HG02623 (cell line): Measurements from ENCODE around the gene HSPBP1.
"Not testable (repeated sequence)": the region's sequence is repeated elsewhere in the genome, so short reads cannot be mapped to it uniquely, and the experiment has no call there.

Experiments used
- ATAC-seq: cut with Tn5 transposase; IDR thresholded peaks from one replicate; pipeline ENCODE4 v1.9.1; 2021; ENCODE audit warnings: moderate library complexity; ENCODE audit not compliant: unreplicated experiment

HSPBP1 gene, protein sequence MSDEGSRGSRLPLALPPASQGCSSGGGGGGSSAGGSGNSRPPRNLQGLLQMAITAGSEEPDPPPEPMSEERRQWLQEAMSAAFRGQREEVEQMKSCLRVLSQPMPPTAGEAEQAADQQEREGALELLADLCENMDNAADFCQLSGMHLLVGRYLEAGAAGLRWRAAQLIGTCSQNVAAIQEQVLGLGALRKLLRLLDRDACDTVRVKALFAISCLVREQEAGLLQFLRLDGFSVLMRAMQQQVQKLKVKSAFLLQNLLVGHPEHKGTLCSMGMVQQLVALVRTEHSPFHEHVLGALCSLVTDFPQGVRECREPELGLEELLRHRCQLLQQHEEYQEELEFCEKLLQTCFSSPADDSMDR

GRCh38 chr19:55279770-55280643, at the start of gene HSPBP1:
Gene HSPBP1, minus strand, starts transcription at chr19:55280110. Its CDS starts 502 bp downstream, at chr19:55279608.
- ATAC-seq, result peak; percentile 69

GRCh38 chr19:55328774-55329318, 48.9 kb upstream of the HSPBP1 start:
- ATAC-seq, result not testable (repeated sequence)

DNA sequence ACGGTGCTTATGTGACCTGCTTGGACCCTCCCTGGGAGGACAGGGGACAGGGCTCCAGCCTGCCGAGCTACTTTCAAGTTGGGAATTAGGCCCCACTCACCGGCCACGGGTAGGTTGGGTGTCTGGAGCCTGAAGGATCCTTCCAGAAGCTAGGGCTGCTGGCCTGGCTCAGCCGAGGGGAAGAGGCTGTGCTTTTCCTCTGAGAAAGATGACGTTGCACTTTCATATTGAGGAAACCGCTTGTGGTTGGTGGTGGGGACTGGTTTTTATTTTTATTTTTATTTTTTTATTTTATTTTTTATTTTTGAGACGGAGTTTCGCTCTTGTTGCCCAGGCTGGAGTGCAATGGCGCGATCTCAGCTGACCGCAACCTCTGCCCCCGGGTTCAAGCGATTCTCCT, 45.3 kb upstream of the HSPBP1 start, which contains the start of gene TMEM150B:
TSS of gene TMEM150B (minus strand) at position 170 of the 400 bp plus-strand sequence. CDS start 4,305 bp downstream, outside the sequence.
- no peak for ATAC-seq

GRCh38 chr19:55324662-55325061, 44.8 kb upstream of the HSPBP1 start:
- ATAC-seq, result no peak

DNA sequence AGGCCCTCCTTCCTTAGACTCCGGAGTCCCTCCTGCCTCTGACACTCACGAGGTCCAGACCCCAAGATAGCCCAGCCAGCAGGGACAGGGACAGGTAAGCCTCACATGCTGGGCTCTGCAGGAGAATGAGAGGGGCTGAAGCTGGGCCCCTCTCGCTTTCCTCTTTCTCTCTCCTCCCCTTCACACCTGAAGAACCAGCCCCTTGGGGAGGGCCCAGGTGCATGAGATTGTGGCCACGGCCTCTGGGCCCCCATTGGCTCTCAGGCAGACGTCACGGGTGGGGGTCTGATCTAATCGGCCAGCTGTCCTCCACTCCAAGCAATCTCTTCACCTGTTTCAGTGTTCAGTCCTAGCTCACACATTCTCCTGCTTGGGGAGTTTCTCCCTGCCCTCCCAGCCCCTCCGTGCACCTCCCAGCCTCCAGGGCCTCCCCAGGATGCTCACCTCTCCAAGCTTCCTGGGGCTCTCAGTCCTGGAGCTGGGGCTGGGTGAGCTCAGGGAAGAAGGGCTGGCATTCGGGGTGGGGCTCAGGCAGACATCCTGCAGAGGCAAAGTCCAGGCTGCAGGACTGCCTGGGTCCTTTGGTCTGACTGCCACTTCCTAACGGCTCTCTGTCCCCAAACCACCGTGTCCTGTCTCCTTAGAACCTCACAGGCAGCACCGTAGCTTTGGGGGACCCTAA, 42.4 kb upstream of the HSPBP1 start:
- no peak for ATAC-seq

- ATAC-seq, result no peak
These were observed 41.7 kb upstream of the HSPBP1 start for GRCh38 chr19:55321466-55322137.

DNA sequence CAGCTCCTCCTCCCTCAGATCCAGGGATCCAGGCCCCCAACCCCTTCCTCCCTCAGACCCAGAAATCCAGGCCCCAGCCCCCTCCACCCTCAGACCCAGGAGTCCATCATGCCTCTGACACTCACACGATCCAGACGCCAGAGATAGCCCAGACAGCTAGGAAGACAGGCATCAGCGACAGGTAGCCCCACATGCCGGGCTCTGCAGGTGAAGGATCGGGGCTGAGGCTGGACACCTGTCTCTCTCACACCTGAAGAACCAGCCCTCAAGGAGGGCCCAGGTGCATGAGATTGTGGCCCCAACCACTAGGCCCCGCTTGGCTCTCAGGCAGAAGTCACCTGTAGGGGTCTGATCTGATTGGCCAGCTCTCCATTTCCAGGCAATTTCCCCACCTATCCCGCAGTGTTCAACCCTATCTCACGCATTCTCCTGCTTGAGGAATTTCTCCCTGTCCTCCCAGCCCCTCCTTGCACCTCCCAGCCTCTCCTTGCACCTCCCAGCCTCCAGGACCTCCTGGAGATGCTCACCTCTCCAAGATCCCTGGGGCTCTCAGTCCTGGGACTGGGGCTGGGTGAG, 41.0 kb upstream of the HSPBP1 start:
- no peak for ATAC-seq

DNA sequence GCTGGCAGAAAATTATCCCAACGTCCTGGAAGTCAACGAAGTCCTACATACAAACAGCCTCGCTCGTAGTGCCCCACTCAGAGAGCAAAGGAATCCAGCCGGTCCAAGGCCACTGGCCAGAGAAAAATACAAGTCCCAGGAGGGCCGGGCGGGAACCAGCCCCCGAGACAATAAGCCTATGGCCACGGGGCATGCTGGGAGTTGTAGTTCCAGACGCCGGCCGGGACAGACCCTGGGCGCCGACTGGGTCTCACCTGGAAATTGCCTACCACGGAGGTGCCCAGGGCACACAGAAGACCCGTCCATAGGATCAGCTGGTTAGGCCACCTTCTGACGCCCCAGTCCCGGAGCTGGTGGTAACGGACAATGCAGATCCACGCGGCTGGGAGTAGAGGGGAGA, 39.9 kb upstream of the HSPBP1 start:
- ATAC-seq, result no peak

DNA sequence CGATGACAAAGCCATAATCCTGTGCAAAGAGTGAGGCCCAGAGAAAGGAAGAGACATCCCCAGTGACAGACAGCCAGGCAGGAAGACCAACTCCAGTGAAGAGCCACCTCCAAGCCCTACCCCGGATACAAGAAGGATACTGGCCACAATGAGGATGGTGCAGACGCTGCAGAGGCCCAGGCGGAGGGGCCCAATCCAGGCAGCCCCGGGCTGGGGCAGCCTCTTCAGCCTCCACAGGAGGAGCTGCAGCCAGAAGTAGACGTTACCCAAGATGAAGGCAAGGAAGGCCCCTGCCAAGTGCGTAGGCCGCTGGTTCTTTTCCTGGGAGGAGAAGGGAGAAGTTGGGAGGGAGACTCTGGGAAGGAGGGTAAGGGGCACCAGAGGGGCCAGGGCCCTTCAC, 36.7 kb upstream of the HSPBP1 start:
- ATAC-seq, result no peak

DNA sequence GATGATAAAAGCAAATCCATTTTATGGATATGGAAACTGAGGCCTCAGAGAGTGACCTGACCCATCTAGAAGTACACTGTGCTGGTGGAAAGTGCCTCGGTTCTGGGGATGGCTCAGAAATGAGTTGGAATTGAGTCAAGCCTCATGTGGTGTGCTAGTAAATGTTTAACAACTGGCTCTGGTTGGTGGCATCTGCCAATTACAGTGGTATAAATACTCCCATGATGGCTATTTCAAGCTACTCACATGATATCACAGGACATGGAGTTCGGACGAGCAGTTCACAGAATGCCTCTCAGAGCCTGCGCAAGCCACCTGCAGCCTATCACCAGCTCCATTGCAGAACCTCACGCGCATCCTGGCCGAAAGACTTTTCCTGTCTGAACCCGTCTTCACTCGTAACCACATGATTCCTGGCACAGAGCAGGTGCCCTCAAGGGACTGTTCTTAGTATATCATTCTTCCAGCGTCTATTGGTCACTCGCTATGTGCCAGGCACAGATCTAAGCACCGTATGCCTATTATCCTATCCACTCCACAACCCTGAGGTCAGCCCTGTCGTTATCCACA, 36.1 kb upstream of the HSPBP1 start:
- ATAC-seq, result no peak

GRCh38 chr19:55314396-55314795, 34.5 kb upstream of the HSPBP1 start:
- ATAC-seq, result no peak

DNA sequence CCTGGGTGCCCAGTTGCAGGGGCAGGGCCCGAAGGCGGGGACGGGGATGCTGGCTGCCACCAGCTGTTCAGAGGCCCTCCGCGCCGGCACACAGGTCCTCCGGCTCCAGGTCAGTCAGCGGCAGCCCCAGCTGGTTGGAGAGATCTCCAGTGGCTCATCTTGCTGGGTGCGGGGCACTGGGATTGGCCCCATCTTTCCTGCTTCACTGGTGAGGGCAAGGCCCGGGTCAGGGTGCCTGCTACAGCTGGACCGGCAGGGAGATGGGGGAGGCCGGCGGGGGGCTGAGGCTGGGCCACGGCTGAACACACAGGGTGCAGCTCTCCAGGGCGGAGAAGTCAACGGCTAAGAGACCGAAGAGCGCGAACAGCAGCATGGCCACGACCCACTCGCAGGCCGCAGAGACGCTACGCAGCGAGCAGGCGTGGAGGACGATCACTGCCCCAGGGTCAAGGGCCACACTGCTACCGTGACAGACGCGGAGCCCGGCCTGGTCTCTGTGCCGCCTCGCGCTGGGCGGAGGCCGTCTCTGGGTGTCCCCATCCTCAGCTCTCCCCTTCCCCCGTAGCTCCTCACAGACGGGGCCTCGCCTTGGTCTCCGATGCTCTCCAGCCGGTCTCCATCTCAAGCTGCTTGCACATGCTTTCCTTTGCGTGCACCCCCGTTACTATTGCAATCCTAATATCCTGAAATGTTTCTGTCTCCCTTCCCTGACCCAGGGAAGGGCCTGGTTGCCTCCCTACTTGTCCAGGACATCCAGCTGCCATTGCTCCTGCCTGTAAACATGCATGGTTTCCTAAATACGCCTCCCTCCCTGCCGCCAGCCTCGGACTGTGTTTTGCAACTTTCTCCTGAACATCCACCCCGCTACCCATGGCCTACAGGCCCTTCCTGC, 33.0 kb upstream of the HSPBP1 start:
- ATAC-seq, result no peak

GRCh38 chr19:55311797-55312196, 31.9 kb upstream of the HSPBP1 start:
- no peak for ATAC-seq

- no peak for ATAC-seq
These were observed 31.5 kb upstream of the HSPBP1 start for GRCh38 chr19:55311397-55311796.

- ATAC-seq, result no peak
These were observed 30.6 kb upstream of the HSPBP1 start for GRCh38 chr19:55310498-55310897.

GRCh38 chr19:55309448-55309847, 29.5 kb upstream of the HSPBP1 start:
- ATAC-seq, result no peak

DNA sequence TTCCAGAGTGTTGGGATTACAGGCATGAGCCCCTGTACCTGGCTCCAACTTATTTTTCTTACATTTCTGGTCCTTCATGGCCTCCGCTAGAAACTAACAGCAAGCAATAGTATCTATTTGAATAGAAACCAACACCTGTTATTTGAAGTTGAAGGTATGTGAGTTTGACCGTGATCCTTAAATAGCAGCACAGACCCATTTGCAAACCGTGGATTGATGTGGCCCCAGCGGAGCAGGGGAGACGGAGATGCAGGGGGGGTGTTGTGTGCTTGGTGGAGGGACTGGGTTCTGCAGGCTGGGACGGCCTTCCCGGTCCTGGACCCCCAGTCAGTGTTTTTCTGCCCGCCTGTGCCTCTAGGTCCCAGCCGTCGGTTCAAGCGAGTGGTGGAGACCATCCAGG, 28.4 kb upstream of the HSPBP1 start:
- no peak for ATAC-seq

DNA sequence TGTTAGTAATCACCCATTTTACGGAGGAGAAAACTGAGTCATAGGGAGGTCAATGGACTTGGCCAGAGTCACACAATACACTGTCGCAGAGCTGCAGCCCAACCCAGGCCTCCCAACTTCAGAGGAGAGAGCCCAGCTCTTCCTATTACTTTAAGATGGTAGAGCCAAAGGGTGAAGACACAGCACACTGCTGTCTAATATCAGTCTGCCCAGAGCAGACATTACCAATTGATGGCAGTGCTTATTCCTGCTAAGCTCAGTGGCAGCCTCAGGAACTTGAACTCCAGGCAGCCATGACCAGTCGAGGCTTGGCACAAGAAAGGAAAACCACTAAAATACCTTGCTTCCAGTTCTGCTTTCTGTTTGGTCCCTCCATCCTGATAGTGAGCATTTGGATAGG, 26.8 kb upstream of the HSPBP1 start:
- no peak for ATAC-seq
